Dedifferentiated amniotic fluid mesenchymal stem cell (primary cell): Measurements from ENCODE around the gene SLC39A9.
"Not testable (repeated sequence)": the region's sequence is repeated elsewhere in the genome, so short reads cannot be mapped to it uniquely, and the experiment has no call there.

Experiments
- DNase-seq: peaks from one replicate; pipeline ENCODE4 v3.0.0-alpha.2; 2016; ENCODE audit errors: extremely low spot score

The SLC39A9 gene

GRCh38 chr14:69368381-69368780, 30.1 kb upstream of the SLC39A9 start:
- DNase-seq, result no peak

- no peak for DNase-seq
Observed at GRCh38 chr14:69370061-69370460, 28.4 kb upstream of the SLC39A9 start.

DNA sequence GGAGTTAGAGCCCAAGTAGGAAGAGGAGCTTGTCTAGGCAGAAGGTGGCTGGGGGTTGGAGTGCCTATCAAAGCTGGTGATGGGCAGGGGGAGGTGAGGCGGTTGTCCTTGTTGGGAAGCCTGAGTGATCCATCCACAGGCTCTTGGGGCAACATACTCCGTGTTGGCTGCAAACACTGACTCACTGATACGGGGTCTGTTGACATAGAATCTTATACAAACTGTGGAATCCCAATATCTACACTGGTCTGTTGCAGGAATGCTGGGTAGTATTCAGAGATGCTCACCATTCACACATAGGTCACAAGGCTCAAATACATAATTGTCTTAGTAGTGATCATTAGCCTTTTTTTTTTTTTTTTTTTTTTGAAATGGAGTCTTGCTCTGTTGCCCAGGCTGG, 26.3 kb upstream of the SLC39A9 start:
- DNase-seq, result no peak

- no peak for DNase-seq
Observed at GRCh38 chr14:69373104-69373503, 25.4 kb upstream of the SLC39A9 start.

DNA sequence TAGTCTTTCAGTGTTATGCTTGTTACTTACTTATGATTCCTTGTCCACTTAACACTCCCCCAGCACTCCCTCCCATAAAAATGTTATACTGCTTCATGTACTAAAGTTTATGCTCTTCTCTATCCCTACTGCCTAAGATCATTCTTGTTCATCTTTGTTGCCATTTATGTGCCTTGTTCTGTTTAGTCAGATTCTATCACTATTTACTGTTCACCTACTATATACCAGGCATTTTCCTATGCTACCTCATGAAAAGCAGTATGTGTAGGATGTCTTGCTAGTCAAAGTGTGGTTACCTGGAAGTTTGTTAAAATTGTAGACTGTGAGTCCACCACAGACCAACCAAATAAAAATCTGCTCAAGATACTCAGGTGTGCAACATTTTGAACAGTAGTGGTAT, 24.3 kb upstream of the SLC39A9 start:
- no peak for DNase-seq

GRCh38 chr14:69375182-69375581, 23.3 kb upstream of the SLC39A9 start:
- DNase-seq, result no peak

GRCh38 chr14:69375722-69376121, 22.8 kb upstream of the SLC39A9 start:
- no peak for DNase-seq

GRCh38 chr14:69376439-69376838, 22.1 kb upstream of the SLC39A9 start:
- DNase-seq, result no peak

GRCh38 chr14:69378274-69378673, 20.2 kb upstream of the SLC39A9 start:
- DNase-seq, result no peak

DNA sequence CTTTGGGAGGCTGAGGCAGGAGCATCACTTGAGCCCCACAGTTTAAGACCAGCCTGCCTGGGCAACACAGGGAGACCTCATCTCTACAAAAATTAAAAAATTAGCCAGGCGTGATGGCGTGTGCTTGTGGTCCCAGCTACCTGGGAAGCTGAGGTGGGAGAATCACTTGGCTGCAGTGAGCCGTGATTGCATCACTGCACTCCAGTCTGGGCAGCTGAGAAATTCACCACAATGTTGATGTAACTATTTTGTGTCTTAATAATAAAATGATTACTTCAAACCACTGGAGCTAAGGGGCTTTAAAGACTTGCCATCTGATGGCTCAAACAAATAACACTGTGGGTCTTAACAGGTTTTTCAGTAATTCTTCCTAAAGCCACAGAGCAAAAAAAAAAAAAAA, 11.2 kb upstream of the SLC39A9 start:
- DNase-seq, result no peak

DNA sequence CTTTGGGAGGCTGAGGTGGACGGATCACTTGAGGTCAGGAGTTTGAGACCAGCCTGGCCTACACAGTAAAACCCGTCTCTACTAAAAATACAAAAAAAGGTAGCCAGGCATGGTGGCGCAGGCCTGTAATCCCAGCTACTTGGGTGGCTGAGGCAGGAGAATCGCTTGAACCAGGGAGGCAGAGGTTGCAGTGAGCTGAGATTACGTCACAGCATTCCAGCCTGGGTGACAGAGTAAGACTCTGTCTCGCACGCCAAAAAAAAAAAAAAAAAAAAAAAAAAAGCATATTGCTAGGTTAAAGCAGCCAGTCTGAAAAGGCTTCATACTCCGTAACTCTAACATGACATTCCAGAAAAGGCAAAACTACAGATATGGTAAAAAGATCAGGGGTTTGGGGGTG, 7.1 kb upstream of the SLC39A9 start:
- not testable (repeated sequence) for DNase-seq

- DNase-seq, result no peak
Observed at GRCh38 chr14:69392481-69392880, 6.0 kb upstream of the SLC39A9 start.

DNA sequence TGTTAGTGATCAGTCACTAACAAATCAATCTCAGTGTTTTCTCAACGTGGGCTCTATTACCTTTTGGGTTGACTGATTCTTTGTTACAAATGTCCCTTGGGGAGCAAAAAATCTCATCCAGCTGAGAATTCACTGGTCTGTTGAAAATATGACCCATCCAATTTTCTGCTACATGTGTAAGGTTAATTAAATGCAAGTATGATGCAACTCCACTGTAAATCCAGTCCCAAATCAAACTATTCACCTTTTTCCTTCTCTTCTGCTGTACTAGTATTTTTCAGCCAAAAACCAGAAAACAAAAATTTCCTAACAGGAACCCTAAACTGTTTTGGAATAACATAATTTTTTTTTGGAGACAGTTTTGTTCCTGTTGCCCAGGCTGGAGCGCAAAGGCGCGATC, 2.6 kb upstream of the SLC39A9 start:
- peak; percentile 21 for DNase-seq

DNA sequence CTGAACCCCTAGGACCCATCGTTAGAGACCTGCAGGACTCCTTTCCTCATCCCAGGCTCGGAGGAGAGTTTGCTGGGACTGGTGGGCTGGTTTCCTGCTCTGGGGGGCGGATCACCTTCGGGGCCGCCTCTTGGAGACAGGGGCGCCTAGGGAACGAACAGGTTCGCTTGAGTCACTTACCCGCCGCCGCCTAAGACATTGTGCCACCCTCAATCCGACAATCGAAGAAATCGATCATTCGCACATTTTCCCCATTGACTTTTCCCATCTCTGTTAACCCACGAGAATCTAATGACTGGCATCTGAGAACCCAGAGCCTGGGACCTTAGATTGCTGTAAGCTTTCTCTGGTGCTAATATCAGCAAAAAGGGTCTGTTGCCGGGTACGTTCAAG, 322 bp downstream of the SLC39A9 start:
- no peak for DNase-seq

GRCh38 chr14:69399750-69400149, 1.3 kb downstream of the SLC39A9 start:
- no peak for DNase-seq

- DNase-seq, result no peak
Observed at GRCh38 chr14:69400154-69400553, 1.7 kb downstream of the SLC39A9 start.

GRCh38 chr14:69401841-69402240, 3.3 kb downstream of the SLC39A9 start:
- no peak for DNase-seq

- no peak for DNase-seq
Observed at GRCh38 chr14:69404478-69404877, 6.0 kb downstream of the SLC39A9 start.

GRCh38 chr14:69404883-69405282, 6.4 kb downstream of the SLC39A9 start:
- DNase-seq, result no peak

DNA sequence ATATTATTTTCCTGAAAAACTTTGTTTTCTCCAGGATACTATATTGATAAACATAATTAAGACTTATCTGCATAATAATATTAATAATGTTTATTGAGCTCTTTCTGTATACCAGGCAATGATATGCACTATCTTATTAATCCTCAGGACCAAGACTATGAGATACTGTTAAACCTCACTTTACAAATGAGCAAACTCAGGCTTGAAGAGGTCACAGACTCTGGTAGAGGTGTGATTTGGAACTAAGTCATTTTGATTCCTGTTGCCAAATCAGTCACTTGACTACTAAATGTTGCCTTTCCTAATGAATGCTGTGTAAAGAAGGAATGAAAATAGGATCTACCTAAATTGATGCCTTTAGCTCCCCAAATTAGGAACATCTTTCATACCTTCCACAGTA, 7.3 kb downstream of the SLC39A9 start:
- DNase-seq, result no peak

DNA sequence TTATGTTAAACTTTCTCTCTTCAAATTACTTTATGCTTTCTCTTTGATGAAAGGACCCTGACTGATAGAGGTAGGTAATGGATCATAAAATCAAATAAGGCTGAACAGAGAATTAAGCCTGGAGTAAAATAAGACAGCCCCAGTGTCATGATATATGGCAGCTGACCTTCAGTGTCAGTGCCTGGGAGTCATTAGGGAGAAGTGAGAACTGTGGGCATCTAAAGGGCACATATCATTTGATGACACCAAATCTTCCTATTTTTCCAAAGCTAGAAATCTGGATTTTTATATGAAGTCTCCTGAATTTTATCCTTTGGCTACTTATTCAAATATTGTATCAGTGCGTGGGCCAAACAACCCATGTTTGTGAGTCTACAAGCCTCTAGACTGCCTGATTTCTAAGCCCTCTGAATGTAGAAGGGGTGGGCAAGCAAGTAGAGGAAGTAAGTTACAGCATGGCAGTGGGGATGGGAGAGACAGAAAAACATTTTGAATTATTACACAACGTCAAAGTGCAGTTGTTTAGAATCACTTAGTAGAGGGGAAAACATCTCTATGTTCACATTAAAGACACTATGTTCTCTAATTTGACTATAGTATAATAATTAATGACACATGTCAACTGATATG, 10.0 kb downstream of the SLC39A9 start:
- DNase-seq, result no peak

- no peak for DNase-seq
Observed at GRCh38 chr14:69413483-69413882, 15.0 kb downstream of the SLC39A9 start.

- DNase-seq, result not testable (repeated sequence)
Observed at GRCh38 chr14:69416087-69416486, 17.6 kb downstream of the SLC39A9 start.

DNA sequence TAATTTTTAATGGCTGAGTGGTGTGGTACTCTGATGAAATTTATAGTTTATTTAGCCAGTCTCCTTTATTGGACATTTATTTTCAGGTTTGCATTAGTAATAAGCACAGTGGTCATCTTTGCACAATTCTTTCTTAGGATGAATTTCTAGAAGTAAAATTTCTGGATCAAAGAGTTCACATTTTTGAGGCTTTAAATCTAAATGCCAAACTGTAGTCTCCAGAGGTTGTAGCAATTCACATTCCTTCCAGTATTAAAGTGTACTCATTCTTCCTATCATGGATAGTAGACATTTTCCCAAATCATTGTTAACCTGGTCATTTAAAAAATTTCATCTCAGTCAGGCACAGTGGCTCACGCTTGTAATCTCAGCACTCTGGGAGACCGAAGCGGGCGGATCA, 24.8 kb downstream of the SLC39A9 start:
- no peak for DNase-seq
